ENCODE data around the gene PDE5A.

The PDE5A gene

GRCh38 chr4:119598521-119598920, 30.1 kb downstream of the PDE5A start (continued):
- no peak for TF ChIP-seq ZSCAN18 (tag by site-specific recombination; IDR thresholded peaks at IDR 0.05)
- no peak for TF ChIP-seq SETDB1 (IDR thresholded peaks at IDR 0.05; ENCODE audit: insufficient read length, low read length)
- TF ChIP-seq ZNF221 (tag by site-specific recombination; IDR thresholded peaks at IDR 0.05; ENCODE audit: borderline replicate concordance), result no peak
- no peak for TF ChIP-seq ZNF626 (tag by site-specific recombination; IDR thresholded peaks at IDR 0.05)
- TF ChIP-seq ZNF560 (tag by site-specific recombination; IDR thresholded peaks at IDR 0.05; ENCODE audit: borderline replicate concordance), result no peak
- no peak for TF ChIP-seq ZNF548 (tag by site-specific recombination; IDR thresholded peaks at IDR 0.05)

- TF ChIP-seq PRDM2 (tag by site-specific recombination; IDR thresholded peaks at IDR 0.05; ENCODE audit: borderline replicate concordance) (no peak), ZBTB10 (tag by site-specific recombination; IDR thresholded peaks at IDR 0.05) (no peak), PRDM4 (tag by site-specific recombination; IDR thresholded peaks at IDR 0.05) (no peak), ZNF266 (tag by site-specific recombination; IDR thresholded peaks at IDR 0.05; ENCODE audit: low read depth) (no peak), ZSCAN30 (tag by site-specific recombination; IDR thresholded peaks at IDR 0.05) (no peak), ZNF433 (tag by site-specific recombination; IDR thresholded peaks at IDR 0.05; ENCODE audit: low read depth) (no peak), TCF7L2 (IDR thresholded peaks at IDR 0.05; ENCODE audit: borderline replicate concordance, low read depth, low read length) (no peak), ZNF658 (tag by site-specific recombination; IDR thresholded peaks at IDR 0.05) (no peak), ZNF704 (tag by site-specific recombination; IDR thresholded peaks at IDR 0.05) (no peak), ZNF366 (tag by site-specific recombination; conservative IDR thresholded peaks at IDR 0.05) (no peak), PRDM6 (tag by site-specific recombination; IDR thresholded peaks at IDR 0.05) (no peak), KLF10 (tag by site-specific recombination; IDR thresholded peaks at IDR 0.05) (no peak), ZNF311 (tag by site-specific recombination; IDR thresholded peaks at IDR 0.05; ENCODE audit: borderline replicate concordance) (no peak), ZNF843 (tag by site-specific recombination; IDR thresholded peaks at IDR 0.05) (no peak)
- Histone ChIP-seq H3K36me3 (ENCODE audit: control insufficient read depth in 2 of 2, insufficient read depth in 1 of 2, low read length in 2 of 2) (no peaks in the 10 kb centered on the region; a peak in 1 of 3 replicates), H3K4me3 (ENCODE audit: low read depth, low read length) (no peak overlapping the region), H3K27ac (ENCODE audit: extremely low read depth, low read depth, low read length) (no peak overlapping the region), H3K9me3 (ENCODE audit: control insufficient read depth, insufficient read depth, low read depth, low read length) (no peaks in the 10 kb centered on the region; the same call in 1 of the 2 replicates), H3K4me1 (ENCODE audit: control insufficient read depth, insufficient read depth, low read length) (no peaks in the 10 kb centered on the region)
- POLR2A ChIA-PET, result no interaction called here
- CTCF ChIA-PET, result interaction anchor here (0.6 kb wide), 1 partner anchor 1122 kb away, joined by 3 read pairs; no protein-coding TSS in a partner anchor
These were observed 31.2 kb downstream of the PDE5A start for GRCh38 chr4:119597377-119597776.

Measured in HEK293 (cell line).